GM18519 (cell line): Measurements from ENCODE around the gene C19orf47.

Experiments used
- ATAC-seq: cut with Tn5 transposase; IDR thresholded peaks from one replicate; pipeline ENCODE4 v1.9.1; 2021; ENCODE audit warnings: mild to moderate bottlenecking, moderate library complexity; ENCODE audit not compliant: unreplicated experiment, low FRiP score

The C19orf47 gene

GRCh38 chr19:40322271-40322610, 26.0 kb downstream of the C19orf47 start:
- no peak for ATAC-seq

DNA sequence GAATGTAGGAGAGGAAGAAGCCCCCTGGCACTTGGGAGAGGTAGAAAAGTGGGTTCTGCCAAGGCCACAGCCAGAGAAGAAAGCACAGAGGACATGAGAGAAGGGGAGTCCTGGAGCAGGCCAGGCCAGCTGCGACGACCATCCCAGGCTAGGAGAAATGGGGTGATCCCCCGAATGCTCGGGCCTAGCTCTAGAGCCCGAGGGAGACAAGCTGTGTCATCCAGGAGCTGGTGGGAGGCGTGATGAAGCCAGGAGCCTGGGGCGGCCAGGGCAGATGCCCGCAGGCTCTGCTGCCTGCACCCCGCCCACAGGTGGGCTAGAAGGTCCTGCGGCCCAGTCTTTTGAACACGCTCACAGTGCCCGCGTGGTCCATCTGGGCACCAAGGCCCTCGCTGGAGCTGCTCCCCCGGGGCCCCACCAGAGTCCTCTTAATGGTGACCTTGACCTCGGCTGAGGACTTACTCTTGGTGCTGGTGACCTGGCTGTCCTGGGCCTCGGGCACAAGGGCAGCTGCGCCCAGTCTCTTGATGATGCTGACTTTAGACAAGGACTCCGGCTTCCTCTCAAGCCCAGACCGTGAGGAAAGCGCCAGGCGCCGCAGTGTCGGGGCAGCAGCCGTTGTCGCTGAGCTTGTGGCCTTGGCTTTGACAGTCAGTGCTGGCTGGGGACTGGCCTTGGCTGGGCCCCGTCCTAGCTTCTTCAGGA, 26.5 kb downstream of the C19orf47 start:
- ATAC-seq, result no peak

DNA sequence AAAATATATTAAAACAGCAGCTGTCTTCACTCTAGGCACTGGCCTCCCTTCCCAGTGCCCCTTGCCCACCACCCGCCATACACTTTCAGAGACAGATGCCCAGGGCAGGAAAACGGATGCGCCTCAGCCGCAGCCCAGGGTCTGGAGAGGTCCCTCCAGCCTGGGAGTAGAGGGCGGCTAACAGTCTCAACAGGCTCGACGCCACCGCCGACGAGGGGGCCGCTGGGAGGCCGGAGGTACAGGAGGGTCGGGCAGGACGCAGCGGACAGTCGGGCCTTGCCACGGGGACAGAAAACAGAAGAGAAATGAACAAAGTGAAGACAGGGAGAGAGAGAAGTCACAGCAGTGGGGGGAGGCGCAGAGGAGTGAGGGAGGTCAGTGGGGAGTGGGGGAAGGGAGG, 27.1 kb downstream of the C19orf47 start:
- no peak for ATAC-seq

GRCh38 chr19:40320558-40320935, 27.6 kb downstream of the C19orf47 start:
- no peak for ATAC-seq

DNA sequence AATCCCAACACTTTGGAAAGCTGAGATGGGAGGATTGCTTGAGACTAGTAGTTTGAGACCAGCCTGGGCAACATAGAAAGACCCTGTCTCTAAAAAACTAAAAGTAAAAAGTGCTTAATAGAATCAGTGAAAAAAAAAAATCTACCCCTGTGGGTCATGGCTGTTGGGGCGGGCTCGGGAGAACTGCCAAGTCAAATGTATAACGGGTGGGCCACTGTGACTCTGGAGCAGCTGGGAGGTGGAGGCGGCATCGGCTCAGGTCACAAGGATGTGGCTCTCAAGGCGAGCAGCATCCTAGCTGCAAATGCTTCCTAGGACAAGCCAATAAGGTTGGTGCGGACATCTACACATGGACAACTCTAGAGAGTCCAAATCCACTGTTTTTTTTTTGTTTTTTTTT, 30.9 kb downstream of the C19orf47 start:
- no peak for ATAC-seq

- ATAC-seq, result no peak
Observed at GRCh38 chr19:40315812-40316470, 32.3 kb downstream of the C19orf47 start.

GRCh38 chr19:40314656-40315055, 33.5 kb downstream of the C19orf47 start:
- ATAC-seq, result no peak

DNA sequence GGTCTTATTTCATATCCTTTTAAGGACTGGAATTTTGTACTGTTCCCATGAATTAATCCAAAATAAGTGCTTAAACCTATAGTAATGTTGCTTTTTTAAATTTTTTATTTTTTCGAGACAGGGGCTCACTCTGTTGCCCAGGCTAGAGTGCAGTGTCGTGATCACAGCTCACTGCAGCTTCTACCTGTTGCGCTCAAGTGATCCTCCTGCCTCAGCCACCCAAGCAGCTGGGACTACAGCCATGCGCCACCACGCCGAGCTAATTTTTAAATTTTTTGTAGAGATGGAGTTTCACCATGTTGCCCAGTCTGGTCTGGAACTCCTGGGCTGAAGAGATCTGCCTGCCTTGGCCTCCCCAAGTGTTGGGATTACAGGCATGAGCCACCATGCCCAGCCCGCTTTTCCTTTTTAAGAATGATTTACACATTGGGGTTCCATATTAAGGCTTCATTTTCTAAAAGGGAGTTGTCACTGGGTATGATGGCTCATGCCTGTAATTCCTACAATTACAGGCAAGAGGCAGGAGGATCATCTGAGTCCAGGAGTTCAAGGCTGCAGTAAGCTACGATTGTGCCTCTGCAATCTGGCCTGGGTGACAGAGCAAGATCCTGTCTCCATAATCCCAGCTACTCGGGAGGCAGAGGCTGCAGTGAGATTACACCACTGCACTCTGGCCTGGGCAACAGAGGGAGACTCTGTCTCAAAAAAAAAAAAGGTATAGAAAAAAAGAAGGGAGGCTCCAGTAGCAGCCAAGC, 34.8 kb downstream of the C19orf47 start:
- no peak for ATAC-seq

DNA sequence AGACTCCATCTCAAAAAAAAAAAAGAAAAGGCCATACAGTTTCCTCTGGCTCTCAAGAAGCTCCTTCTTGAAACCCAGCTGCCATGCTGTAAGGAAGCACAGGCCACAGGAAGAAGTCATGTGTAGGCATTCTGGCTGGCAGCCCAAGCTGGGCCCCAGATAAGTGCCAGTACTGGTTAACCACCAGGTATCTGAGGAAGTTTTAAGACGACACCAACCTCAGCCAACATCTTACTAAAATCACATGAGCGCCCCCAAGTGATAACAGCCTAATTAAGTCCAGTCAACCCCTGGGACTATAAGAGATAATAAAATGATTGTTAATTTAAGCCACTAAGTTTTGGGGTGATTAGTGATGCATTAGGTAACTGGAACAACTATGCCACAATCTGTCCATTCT, 35.7 kb downstream of the C19orf47 start:
- no peak for ATAC-seq

DNA sequence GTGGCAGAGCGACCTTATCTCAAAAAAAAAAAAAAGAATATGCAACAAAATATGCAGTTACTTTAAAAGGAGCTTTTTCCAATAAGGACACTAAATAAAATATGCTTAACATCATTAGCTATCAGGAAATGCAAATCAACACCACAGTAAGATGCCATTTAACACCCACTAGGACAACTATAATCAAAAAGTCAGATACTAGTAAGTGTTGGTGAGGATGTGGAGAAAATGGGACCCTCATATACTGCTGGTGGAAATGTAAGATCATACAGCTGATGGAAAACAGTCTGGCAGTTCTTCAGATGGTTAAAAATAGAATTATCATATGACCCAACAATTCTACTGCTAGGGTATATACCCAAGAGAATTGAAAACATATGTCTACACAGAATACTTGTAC, 38.5 kb downstream of the C19orf47 start:
- no peak for ATAC-seq

- ATAC-seq, result no peak
Observed at GRCh38 chr19:40305403-40305802, 42.8 kb downstream of the C19orf47 start.

- no peak for ATAC-seq
Observed at GRCh38 chr19:40304306-40304705, 43.9 kb downstream of the C19orf47 start.

- ATAC-seq, result no peak
Observed at GRCh38 chr19:40303765-40304164, 44.4 kb downstream of the C19orf47 start.

GRCh38 chr19:40302224-40303011, 45.8 kb downstream of the C19orf47 start:
- no peak for ATAC-seq

- ATAC-seq, result no peak
Observed at GRCh38 chr19:40300668-40301067, 47.5 kb downstream of the C19orf47 start.

DNA sequence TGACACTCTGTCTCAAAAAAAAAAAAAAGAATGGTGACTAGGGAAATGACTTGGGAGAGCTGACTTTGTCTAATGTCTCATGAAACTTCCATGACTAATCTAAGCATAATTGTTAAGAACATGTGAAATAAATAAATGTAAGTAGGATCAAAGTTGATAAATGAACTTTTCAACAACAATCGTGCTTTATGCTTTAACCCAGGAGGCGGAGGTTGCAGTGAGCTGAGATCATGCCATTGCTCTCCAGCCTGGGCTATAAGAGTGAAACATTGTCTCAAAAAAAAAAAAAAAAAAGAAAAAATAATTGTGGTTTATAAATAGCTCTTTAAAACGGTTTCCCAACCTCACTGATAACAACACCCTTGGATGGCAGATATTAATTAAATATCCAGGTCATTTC, 50.2 kb downstream of the C19orf47 start:
- ATAC-seq, result no peak

DNA sequence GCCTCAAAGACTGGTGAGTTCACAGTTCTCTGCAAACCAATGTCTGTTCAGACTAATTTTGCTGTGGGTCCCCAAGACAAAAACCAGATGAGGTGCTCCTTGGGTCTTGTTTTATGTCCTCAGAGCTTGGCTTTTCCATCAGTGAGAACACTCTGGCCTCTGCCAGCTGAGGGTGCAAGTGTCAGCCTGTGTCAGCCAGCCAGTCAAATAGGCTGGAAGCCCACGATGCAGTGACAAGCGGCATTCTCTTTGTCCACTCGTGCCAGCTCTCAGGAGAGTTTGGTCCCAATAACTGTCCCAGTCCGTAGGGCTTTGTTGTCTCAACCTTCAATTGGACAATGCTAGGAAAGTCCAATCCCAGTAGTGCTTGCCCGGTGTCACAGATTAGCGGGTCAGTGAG, 53.6 kb downstream of the C19orf47 start:
- no peak for ATAC-seq

DNA sequence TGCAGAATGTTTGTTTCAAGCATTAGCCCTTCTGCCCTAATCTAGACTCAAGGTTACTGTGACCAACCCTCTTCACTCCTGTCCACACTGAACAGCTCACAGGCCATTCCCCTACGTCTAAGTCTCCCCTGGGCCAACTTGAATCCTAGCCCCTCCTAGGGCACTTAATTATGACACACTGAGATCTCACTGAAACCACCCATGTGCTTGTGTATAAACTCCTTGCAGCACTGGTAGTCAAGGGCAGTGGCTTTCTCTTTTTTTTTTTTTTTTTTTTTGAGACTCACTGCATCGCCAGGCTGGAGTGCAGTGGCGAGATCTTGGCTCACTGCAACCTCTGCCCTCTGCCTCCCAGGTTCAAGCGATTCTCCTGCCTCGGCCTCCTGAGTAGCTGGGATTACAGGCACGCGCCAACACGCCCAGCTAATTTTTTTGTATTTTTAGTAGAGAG, 61.2 kb downstream of the C19orf47 start:
- ATAC-seq, result no peak

DNA sequence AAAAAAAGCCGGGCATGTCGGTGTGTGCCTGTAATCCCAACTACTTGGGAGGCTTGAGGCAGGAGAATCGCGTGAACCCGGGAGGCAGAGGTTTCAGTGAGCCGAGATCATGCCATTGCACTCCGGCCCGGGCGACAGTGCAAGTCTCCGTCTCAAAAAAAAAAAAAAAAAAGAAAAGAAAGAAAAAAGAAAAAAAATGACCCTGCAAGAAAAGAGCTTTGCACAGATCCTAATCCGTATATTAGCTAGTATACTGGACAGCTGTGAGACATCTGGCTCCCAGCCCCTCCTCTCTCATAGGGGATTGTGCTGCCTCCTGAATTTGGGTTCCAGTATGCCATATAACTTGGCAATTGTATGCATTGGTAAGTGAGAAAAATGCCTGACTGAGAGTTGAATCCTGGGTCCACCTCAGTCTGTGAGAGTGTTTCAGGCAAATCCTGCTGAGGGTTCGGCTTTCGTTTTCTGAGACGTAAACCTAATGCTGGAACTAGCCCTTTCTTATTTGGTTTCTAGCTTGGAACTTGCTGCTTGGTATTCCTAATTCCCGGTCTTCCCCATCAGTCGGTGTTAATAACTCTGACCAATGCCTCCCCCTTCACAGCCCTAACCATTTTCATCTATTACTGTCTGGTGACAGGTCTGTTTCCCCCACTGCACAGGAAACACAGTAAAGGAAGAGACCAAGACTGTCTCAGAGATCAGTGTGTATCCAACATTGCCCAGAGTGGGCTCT, 61.8 kb downstream of the C19orf47 start:
- no peak for ATAC-seq
